Left colon (tissue), 2 donors: ENCODE data around the gene GLTPD2. TPM values are rescaled to one million over a fixed set of nuclear protein-coding genes. Genes with fewer than 3 reads are reported as not detected.
"Not testable (repeated sequence)": the region's sequence is repeated elsewhere in the genome, so short reads cannot be mapped to it uniquely, and the experiment has no call there.

Source experiments
- ATAC-seq: fragments of 200-7000 bp; cut with Tn5 transposase; one replicate; pipeline ENCODE4 v1.9.1; 2020; ENCODE audit warnings: mild to moderate bottlenecking, moderate library complexity
- DNase-seq, 2 donors: peaks; one replicate each; pipeline ENCODE4 v3.0.0-alpha.2; 2020
- intact Hi-C, 2 donors: fragments of 100-400 bp; cut with DNase I in 1 of 2; cut with micrococcal nuclease in 1 of 2; formaldehyde crosslinking; loops; one replicate each; pipeline versions ENCODE4 v1.11.2 to v1.14.0; 2022; cut with DNase I, micrococcal nuclease
- total RNA-seq, 2 donors: library from RNA; stranded (reverse); fragmentation: NEBNext Ultra II Directional; extraction: Animal tissue kit (Norgen Biotek cat#: 25700); gene quantifications; one replicate each; pipeline ENCODE4 v1.2.1, GENCODE V29; 2021
- donor health status: DM: no; HTN: no; CAD: no.
- donor health status: DM: yes; HTN: yes; CAD: no.

Gene GLTPD2
- total RNA-seq, 2 donors from 2014 or later: 0.49 to 0.61 TPM

GRCh38 chr17:4800462-4801196 is 11.9 kb downstream of the GLTPD2 start:
- intact Hi-C loops: no loop called here
- DNase-seq (no peak), ATAC-seq (no peak)

- DNase-seq (no peak), ATAC-seq (no peak)
- intact Hi-C loops: no loop called here
Measured at GRCh38 chr17:4802228-4802627, 13.5 kb downstream of the GLTPD2 start, which contains the start of gene C17orf114. Gene C17orf114 (minus strand): TSS chr17:4802328.

GRCh38 chr17:4806456-4806776 is 17.7 kb downstream of the GLTPD2 start:
- peak; percentile 14 for ATAC-seq
- intact Hi-C loops: no loop called here
- no peak for DNase-seq

- ATAC-seq (peak; percentile 99), DNase-seq (peak; percentile 88 to 93)
- intact Hi-C loops: no loop called here
Measured at GRCh38 chr17:4806777-4807604, 18.2 kb downstream of the GLTPD2 start, which contains the start of gene PLD2. Gene PLD2 (plus strand): TSS chr17:4807152. CDS start chr17:4807773, 621 bp downstream.

GRCh38 chr17:4807605-4808377 is 19.0 kb downstream of the GLTPD2 start:
- ATAC-seq: peak; percentile 11
- DNase-seq: peak in 1 of 2 donors; percentile 24
- intact Hi-C loops: no loop called here

- no peak for ATAC-seq
- no peak for DNase-seq
- intact Hi-C loops: no loop called here
Measured at GRCh38 chr17:4808378-4808767, 19.6 kb downstream of the GLTPD2 start.

- intact Hi-C loops: no loop called here
- DNase-seq (no peak), ATAC-seq (no peak)
Measured at GRCh38 chr17:4810696-4811290, 22.0 kb downstream of the GLTPD2 start.

GRCh38 chr17:4811471-4811870 is 22.7 kb downstream of the GLTPD2 start:
- DNase-seq: no peak
- intact Hi-C loops: no loop called here
- no peak for ATAC-seq

- no peak for ATAC-seq
- DNase-seq: no peak
- intact Hi-C loops: no loop called here
Measured at GRCh38 chr17:4812690-4813089, 23.9 kb downstream of the GLTPD2 start.

- intact Hi-C loops: no loop called here
- ATAC-seq (no peak), DNase-seq (no peak)
Measured at GRCh38 chr17:4815043-4815675, 26.4 kb downstream of the GLTPD2 start.

- DNase-seq (no peak), ATAC-seq (no peak)
- intact Hi-C loops: no loop called here
Measured at GRCh38 chr17:4816826-4817225, 28.1 kb downstream of the GLTPD2 start.

- ATAC-seq (no peak), DNase-seq (no peak)
- intact Hi-C loops: no loop called here
Measured at GRCh38 chr17:4818276-4818675, 29.5 kb downstream of the GLTPD2 start.

- DNase-seq (no peak), ATAC-seq (no peak)
- intact Hi-C loops: no loop called here
Measured at GRCh38 chr17:4822835-4823234, 34.1 kb downstream of the GLTPD2 start.

- intact Hi-C loops: no loop called here
- ATAC-seq: peak; percentile 53
- no peak for DNase-seq
Measured at GRCh38 chr17:4823373-4824089, 34.8 kb downstream of the GLTPD2 start.

- DNase-seq (no peak), ATAC-seq (no peak)
- intact Hi-C loops: no loop called here
Measured at GRCh38 chr17:4827399-4827798, 38.6 kb downstream of the GLTPD2 start.

- ATAC-seq, DNase-seq, intact Hi-C loops: not testable (repeated sequence)
Measured at GRCh38 chr17:4832829-4833177, 44.0 kb downstream of the GLTPD2 start.

- intact Hi-C loops: no loop called here
- DNase-seq: peak; percentile 88
- ATAC-seq: peak; percentile 87
Measured at GRCh38 chr17:4833178-4833940, 44.6 kb downstream of the GLTPD2 start, which contains the start of gene MINK1. Gene MINK1 (plus strand): TSS chr17:4833340. CDS start chr17:4833584, 244 bp downstream.
